ENCODE data around the gene CYSRT1.

The CYSRT1 gene, protein sequence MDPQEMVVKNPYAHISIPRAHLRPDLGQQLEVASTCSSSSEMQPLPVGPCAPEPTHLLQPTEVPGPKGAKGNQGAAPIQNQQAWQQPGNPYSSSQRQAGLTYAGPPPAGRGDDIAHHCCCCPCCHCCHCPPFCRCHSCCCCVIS

DNA sequence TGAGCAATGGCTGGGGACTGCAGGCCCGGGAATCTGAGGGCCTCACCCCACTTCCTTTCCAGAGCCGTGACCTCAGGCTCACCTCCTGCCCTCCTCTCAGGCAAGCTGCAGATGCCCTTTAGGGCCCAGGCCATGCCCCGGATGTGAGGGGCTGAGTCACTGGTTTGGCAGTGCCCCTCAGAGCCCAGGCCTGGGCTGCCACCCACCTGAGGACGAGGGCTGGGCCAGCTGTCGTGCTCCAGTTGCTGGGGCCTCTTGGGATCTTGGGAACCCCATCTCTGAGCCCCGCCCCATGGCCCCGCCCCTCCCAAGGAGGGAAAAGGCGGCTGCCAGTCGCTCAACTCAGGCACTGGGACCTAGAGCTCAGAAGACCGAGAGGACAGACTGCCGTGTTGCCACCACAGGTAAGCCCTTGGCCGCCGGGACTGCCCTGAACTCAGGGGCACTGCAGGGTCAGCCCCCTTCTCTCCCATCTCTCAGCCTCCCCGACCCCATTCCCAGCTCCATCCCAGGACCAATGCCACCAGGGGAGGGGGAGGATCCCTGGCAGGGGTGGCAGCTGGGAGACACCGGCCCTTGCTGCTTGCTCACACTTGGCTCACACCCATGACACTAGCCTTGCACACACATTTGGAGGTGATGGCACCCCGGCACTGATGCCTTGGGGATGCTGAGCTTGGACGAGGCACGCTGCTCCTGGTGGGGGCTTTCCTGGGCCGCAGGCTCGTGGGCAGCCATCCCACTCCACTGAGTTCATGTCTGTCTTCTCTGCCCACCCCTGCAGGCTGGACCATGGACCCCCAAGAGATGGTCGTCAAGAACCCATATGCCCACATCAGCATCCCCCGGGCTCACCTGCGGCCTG, at the start of gene CYSRT1:
Gene CYSRT1 (plus strand): TSS at position 345 of the 865 bp plus-strand sequence. CDS start 448 bp downstream, at position 793.
- no peak for DNase-seq (ENCODE audit: low read depth)

DNA sequence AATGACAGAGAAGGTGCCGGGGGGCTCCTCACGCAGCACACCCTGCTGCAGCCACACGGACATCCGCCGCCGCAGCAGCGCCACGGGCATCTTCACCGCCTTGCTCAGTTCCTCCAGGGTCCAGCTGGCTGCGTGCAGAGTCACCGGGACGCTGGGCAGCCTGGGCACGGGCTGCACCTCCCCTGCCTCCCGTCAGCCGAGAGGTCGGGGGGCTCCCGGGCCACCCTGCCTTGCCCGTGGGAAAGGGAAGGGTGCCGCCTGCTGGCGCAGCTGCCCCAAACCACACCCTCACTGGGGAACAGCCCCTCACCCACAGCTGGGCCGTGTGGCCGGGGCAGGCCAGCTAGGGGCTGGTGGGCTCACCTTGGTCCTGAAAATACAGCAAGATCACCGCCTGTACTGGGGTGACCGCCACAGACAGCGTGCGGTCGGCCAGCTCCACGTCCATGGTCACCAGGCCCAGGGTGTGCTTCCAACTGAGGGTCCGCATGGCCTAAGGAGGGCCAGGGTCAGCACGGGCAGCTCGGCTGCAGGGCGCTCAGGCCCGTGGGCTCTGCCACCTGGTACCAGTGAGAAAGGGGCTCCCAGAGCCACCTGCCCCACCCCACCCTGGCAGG, 49.5 kb upstream of the CYSRT1 start:
- DNase-seq (ENCODE audit: low read depth) = no peak

DNA sequence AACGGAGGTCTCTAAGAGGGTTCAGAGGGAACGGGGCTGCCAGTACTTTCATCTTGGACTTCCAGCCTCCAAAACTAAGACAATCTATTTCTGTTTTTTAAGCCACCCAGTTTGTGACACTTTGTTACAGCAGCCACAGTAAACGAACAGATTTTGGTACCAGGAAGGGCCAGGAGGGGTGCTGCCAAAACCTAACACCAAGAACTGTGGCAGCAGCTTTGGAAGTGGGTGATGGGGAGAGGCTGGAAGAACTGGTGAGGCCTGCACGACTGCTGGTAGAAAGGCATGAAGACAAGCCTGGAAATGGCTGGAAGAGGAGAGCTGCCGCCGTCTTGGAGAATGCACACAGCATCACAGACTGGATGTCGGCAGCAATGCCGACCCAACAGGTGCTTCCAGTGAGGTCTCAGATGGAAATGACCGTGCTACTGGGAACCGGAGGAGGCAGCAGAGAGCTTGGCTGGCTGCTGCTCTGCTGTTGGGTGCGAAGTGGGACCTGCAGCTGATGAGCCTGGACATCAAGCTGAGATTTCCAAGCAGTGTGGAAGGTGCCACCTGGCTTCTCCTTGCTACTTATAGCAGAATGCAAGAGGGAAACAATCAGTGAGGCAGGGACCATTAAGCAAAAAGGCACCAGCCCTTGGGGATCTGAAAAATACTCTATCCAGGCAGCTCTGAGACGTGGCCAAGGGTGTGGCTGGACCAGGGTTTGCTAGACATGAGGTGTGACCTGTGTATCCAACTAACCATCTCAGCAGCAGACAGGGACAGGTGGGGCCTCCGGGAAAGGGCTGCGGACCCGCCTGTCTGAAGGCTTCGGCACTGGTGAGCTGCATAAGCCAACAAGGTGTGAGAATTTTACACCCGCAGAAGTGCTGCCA, 48.4 kb upstream of the CYSRT1 start:
- no peak for DNase-seq (ENCODE audit: low read depth)

DNA sequence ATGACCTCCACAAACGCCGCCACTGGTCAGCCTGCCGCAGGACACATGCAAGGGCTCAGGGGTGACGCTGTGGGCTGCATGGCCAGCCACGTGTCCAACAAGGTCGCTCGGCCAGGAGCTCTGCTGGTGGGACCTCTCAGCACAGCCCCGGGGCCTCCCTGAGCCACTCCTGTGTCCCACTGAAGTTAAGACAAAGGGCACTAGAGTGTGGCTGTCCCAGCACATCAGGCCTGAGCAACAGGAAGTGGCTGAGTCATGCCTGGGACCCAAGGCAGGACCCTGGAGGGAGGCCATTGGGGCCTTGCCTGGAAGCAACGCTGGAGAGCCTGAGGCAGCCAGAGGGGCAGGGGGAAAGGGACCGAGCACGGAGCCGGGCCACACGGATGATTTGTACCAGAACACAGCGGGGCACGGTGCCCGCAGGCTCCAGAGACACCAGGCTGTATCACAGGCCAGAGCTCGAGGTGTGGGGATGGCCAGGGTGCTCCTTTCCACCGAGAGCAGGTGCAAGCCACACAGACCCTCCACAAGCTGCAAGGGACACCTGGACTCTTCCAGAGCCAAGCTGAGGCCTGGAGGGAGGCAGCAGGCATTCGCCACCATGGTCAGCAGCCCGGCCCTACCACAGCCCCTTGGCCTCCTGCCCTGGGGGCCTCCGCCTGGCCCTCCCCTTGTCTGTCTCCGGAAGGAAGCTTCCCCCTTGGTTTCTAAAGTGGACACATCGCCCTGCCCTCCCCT, 46.6 kb upstream of the CYSRT1 start:
- DNase-seq (ENCODE audit: low read depth) = no peak

DNA sequence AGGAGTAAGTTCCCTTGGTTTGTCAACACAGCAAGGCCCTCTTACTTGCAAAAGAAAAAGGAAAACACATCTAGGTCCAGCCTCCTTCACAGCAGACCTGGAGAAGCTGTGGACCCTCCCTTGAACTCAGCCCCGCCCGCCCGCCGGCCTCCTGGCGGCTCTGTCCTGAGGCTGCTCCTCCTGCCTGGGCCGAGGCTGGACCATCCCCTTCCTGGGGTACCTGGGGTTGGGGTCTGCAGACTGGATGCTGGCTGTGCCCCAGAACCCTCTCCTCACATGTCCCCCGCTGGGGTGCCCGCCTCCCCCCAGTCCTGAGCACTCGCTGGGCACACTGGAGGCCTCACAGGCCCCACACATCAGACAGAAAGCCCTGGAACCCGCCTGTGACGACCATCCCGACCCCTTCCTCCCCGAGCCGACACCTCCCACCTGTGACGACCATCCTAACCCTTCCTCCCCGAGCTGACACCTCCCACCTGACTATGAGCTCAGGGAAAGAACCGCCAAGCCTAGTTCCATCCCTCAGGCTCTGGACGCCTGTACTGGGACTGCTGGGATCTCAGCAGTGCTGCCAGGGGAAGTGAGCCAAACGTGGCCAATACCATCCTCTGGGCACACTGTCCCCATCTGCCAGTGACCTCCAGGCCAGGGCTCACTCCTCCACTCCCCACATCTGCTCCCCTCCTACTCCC, 45.9 kb upstream of the CYSRT1 start:
- DNase-seq (ENCODE audit: low read depth) = no peak

DNA sequence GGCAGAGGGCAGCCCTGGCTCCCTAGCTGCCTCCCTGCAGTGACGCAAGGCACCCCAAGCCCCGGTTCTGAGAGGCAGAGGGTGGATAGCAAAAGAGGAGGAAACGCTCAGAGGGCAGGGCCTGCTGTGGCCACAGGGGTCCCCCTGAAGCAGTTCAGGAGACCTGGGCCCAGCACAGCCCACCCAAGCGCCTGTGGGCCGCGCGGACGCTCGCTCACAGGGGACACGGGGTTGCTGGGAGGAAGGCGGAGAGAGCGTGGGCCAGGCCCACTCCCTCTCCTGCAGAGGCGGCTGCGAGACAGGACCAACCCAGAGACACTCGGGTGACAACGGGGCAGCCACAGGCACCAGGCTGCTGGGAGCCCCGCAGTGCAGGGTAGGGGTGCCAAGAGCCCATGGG, 45.2 kb upstream of the CYSRT1 start:
- no peak for DNase-seq (ENCODE audit: low read depth)

DNA sequence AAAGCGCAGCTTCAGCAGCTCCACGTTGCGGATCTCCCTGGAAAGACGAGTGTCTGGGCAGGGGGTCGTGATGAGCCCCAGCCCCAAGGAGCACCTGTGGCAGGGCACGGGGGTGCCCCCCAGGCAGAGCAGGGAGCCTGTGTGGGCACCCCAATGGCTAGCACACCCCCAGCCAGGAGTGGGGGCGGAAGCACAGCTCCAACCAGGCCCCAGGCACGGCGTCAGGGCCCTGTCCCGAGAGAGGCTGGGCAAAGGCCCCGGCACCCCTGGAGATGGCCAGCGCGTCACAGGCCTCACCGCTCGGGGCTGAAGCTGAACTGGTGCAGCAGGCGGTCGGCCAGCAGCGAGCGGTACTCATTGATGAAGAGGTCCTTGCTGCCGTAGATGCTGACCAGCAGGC, 44.5 kb upstream of the CYSRT1 start:
- no peak for DNase-seq (ENCODE audit: low read depth)

DNA sequence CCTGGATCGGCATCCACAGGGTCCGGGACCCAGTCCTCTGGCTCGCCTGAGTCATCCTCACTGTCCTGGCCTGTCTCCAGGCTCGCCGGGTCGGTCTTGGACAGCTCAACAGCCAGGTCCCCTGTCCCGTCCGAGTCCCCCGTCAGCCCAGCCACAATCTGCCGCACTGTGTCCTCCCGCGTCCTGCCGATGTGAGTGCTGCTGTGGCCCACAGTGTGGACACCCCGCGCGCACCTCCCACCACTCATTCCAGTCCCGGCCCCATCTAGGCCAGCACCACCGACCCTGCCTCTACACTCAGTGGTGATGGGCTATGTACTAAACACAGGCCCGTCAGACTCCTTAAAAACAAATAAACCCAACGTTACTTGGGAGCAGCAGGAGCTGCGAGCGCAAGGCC, 43.3 kb upstream of the CYSRT1 start:
- no peak for DNase-seq (ENCODE audit: low read depth)

DNA sequence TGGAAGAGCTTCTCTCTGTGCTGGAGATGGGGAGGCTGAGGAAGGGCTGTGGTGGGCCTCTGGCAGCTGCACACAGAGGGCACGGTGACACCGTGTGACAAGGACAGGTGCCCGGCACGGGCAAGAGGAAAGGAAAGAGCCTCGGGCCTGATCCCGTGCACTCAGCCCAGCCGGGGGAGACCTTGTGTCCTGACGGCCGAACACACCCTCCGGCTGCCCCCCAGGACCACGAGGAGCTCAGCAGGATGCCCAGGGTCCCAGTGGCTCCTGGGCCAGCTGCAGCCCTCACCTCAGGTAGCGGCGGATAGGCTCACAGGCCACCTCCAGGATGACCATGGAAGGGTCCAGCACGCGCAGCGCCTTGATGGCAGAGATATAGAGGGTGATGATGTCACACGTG, 42.1 kb upstream of the CYSRT1 start:
- no peak for DNase-seq (ENCODE audit: low read depth)

DNA sequence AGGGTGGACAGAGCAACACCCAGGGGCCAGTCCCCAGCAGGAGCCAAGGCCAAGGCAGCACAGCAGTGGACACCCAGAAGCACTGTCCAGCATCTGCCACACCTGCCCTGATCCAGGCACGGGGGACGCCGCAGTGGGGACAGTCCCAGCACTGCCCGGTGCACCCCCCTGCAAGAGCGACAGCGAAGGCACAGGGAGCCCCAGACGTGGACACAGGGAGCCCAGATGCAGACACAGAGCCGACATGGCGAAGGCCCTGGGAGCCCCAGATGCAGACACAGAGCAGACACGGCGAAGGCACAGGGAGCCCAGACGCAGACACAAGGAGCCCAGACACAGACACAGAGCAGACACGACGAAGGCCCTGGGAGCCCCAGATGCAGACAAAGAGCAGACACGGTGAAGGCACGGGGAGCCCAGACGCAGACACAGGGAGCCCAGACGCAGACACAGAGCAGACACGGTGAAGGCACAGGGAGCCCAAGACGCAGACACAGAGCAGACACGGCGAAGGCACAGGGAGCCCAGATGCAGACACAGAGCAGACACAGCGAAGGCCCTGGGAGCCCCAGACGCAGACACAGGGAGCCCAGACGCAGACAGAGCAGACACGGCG, 40.9 kb upstream of the CYSRT1 start:
- DNase-seq (ENCODE audit: low read depth) = no peak

DNA sequence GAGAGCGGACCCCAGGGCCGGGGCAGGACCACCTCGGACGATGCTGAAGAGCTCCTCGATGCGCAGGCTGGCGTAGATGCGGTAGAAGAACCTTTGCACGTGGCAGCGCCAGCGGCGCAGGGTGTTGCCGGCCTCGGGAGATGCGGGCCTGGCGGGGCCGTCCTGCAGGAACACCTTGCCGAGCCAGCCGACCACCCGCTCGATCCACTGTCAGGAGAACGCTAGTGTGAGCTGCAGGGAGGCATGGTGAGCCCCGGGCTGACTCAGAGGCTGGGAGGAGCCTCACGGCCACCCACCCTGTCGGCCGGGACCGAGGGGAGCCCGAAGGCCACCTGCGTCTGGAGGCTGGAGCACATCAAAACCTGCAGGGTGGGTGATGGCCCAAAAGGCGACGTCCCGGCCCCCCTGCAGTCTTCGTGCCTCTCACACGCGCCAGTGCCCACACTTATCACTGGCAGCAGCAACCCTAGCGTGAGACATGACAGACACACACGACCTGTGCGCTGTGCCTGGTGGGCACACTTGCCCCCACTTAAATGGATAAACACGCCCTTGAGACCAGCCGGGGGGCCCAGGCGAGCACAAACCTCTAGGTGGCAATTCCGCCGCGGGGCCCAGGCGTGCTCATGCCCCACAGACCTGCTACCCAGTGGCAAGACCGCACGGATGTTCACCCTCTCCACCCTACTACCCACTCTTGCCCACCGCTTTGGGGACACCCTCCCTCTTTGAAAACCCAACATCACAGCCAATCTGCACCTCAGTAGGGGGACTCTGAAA, 39.9 kb upstream of the CYSRT1 start:
- no peak for DNase-seq (ENCODE audit: low read depth)

DNA sequence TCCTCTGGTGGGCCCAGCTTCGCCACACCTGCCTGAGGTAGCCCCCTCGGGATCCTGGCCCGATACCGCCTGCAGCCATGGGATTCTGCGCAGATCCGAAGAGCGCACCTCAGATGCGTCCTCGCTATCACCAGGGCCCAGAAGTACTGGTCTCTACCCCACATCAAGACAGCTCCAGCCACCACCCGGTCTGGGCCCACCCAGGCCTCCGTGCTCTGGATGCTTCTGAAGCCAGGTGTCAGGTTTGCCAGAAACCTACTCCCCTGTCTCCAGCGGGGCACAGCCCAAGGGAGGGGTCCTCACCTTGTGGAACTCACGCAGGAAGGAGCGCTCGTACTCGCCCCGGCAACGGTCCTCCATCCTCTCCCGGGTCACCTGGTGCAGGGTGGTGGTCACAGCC, 39.1 kb upstream of the CYSRT1 start:
- no peak for DNase-seq (ENCODE audit: low read depth)

DNA sequence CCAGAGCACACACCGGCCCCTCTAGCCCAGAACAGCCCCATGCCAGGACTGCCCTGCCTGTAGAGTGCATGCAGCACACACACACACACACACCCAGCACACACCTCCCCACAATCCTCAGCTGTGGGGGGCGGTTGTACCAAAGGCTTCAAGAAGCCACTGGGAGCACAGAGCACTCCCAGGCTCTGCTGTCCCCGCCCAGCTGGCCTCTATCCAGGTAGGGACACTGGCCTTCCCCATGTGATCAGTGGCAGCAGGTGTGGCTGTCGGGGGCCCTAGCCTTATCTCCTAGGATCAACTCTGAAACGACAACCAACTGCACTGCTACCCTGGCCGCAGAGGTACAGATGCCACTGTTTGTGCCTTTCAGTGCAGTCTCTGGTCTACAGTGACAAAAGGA, 38.6 kb upstream of the CYSRT1 start:
- DNase-seq (ENCODE audit: low read depth) = no peak

DNA sequence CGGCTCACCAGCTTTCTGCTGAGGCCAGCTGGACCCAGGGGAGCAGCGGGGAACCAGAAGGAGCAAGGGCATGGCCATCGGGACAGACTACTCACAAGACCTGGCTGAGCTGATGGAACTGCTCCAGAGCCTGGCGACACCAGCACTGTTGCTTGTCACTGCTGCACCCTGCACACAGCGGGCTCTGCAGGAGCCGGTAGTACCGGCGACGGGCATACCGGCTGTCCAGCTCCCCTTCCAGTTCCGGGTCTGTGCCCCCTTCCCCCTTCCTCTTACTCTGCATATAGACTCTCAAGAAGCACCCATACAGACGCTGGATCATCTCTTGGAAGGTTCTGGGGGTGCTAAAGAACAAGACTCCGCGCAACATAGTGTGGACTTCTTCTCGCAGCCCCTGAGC, 37.6 kb upstream of the CYSRT1 start:
- no peak for DNase-seq (ENCODE audit: low read depth)

DNA sequence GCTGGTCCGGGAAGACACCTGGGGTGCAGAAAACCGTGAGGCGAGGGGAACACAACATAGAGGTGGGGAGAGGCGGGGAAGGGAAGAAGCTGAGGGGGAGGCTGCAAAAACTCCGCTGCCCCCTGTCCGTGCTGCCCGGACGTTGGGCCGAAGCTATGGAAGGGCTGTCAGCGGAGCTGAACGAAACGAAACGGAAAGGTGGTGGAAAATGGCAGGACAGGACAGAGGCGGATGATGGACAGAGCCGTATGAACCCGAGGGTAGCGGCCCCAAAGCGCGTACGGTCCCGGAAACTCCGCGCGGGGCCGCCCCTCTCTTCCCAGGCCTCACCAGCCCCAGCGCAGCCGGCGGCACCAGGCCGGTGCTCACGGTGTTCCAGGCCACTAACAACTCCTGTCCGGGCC, 36.9 kb upstream of the CYSRT1 start:
- DNase-seq (ENCODE audit: low read depth) = no peak

DNA sequence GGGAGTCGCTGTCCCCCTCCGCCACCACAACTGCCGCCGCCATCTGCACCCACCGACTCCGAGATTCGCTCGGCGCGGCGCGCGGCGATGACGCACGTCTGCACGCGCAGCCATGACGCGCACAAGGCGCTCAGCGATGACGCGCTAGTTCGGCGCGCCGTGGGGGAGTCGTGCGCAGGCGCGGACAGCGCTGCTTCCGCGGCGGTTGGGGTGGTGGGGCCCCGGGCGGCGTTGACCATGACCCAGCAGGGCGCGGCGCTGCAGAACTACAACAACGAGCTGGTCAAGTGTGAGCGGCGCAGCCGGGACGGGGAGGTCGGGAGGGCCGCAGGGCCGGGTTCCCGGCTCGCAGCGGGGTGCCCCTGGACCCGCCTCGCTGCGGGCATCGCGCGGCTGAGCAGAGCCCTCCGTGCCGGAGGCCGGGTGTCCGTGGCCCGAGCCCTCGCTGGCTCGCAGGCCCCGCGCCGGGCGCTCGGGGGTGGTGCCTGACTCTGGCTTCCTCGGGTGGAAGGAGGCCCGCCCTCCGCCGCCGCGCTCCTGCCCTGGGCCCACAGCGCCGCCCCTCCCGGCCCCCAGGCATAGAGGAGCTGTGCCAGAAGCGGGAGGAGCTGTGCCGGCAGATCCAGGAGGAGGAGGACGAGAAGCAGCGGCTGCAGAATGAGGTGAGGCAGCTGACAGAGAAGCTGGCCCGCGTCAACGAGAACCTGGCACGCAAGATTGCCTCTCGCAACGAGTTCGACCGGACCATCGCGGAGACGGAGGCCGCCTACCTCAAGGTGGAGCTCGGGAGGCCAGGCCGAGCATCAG, 36.3 kb upstream of the CYSRT1 start, which contains the start of the genes ANAPC2 and SSNA1:
Gene ANAPC2 (minus strand): TSS at position 71 of the 807 bp plus-strand sequence. CDS start 28 bp downstream, at position 43.
Gene SSNA1 (plus strand): TSS at position 187 of the 807 bp plus-strand sequence. CDS start 51 bp downstream, at position 238.
- peak; percentile 86 for DNase-seq (ENCODE audit: low read depth)

DNA sequence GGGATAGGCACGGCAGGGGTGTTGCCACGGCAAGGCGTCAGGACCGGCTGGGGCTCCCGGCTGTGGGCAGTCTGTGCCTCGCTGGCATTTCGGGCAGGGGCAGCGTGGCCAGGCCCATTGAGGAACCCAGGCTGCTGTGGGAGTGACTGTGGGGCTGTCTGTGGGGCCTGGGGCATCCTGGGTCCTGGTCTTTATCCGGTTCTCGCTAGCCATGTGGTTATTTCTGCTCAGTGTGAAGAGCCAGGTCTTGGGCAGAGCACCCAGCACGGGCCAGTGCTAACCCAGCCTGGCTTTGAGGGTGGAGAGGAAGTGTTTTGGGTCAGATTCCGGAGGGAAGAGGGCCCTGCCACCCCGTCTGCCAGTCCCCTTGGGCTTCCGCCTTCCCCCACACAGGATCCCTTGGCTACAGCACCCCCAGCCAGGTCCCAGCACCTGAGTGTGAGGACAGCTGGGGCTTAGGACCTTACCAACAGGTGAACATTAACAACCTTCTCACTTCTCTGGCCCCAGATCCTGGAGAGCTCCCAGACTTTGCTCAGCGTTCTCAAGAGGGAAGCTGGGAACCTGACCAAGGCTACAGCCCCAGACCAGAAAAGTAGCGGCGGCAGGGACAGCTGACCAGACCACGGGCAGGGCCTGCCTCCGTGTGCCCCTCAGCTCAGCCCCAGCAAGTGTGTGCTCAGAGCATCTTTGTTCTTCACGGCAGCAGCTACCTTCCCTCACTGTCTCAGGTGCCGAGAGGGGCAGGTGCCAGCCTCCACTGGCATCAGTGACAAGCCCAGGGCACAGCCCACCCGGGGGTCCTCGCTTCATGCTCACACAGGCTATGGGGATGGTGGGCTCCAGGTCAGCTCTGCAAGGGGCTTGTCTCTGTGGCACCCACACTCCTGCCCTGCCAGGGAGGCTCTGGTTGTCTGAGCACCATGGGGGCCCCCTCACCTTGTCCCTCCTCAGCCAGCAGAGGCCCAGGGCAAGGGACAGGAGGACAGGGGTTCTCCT, 35.4 kb upstream of the CYSRT1 start:
- DNase-seq (ENCODE audit: low read depth) = no peak

Measured in stimulated activated CD4-positive, alpha-beta T cell treated with anti-CD3 and anti-CD28 coated beads, Interleukin-2, amount 100 ng/mL, for 4 hours (primary cell).